Measurements from ENCODE around the gene C9orf50. TPM values are rescaled to one million over a fixed set of nuclear protein-coding genes. Genes with fewer than 3 reads are reported as not detected.
"Not testable (repeated sequence)": the region's sequence is repeated elsewhere in the genome, so short reads cannot be mapped to it uniquely, and the experiment has no call there.

C9orf50 gene
- total RNA-seq, 1 experiment from 2014 or later = not detected

DNA sequence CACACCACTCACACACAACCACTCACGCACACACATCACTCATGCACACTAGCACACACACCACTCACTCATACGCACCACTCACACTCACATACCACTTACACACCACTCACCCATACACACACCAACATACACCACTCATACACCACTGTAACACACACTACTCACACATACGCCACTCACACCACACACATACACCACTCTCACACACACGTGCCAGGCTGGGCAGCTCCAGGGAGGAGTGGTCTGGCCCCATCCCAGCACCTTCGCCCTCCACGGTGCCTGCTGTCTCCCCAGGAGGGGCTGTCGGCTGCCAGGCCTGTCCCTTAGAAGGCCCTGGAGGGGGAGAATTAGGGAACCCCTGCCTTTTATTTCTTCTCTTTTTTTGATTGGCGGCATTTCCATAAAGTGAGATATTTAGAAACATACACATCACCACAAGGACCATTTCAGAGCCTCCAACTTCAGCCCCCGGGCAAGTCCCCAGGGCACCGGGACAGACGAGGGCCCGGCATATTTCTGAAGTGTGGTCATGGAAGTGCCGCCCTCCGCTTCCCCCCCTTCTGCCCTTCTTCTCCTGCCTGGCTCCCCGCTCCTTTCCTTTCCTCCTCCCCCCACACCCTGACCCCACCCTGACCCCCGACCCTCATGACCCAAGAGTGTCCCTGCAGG lies 27.3 kb upstream of the C9orf50 start:
- peak; percentile 38 for DNase-seq (ENCODE audit: low read depth)

DNA sequence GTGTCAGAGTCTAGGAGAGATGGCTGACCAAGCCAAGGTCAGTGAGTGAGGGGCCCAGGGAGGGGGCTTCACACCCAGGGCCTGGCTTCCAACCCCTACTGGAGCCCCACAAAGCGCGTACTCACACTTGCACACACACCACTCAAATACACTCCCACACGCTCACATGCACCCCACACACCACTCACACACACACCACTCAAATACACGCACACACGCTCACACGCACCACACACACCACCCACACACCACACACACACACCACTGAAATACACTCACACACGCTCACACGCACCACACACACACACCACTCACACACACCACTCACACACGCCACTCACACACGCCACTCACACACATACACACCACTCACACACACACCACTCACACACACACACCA lies 26.7 kb upstream of the C9orf50 start:
- DNase-seq (ENCODE audit: low read depth) = no peak

DNA sequence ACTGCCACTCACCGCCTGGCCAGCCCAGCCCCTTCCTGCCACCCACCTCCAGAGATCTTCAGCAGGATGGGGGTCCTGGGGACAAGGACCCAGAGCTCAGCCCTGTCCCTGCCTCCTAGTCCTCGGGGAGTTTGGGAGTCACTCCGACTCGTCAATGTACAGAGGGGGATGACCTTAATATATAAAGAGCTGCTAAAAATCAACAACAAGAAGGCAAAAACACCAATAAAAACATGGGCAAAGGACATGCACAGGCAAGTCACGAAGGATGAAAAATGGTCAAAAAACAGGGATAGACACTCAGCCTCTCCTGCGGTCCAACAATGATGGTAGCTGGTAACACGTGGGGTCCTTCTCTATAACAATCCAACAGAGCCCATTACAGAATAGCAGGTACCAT lies 25.8 kb upstream of the C9orf50 start:
- no peak for DNase-seq (ENCODE audit: low read depth)

DNA sequence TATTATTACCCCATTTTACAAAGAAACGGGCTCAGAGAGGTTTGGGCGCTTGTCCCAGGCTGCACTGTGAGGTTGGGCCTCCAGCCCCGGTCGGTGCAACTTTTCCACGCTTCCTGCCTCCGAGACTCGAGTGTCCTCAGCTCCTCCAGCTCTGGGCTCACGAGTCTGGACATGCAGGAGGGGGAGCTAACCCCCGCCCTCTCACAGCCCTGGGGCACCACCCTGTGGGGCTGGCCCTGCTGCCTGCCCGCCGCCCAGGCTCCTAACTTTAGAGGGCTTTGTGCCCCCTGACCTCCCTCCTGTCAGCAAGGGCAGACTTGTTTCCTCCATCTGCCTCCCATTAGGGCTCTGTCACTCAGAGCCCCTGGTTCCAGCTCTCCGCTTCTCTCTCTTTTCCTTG lies 25.4 kb upstream of the C9orf50 start:
- no peak for DNase-seq (ENCODE audit: low read depth)

DNA sequence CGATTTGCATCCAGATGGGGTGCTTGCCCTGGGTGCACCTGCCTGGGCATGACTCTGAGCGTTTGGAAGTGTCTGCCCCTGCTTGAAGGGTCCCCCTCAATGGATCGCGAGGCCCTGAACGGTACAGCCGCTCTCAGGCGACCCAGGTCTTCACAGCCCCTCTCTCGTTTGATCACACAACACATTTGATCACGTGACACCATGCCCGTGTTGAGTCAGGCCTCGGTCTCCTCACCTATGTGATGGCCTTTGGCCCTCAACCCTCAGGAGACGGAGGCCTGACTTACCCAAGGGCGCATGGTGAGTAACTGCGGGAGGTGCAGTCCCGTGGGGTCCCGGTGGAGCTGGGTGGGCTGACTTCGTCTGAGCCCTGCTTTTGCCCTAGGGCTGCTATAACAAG lies 24.0 kb upstream of the C9orf50 start:
- no peak for DNase-seq (ENCODE audit: low read depth)

DNA sequence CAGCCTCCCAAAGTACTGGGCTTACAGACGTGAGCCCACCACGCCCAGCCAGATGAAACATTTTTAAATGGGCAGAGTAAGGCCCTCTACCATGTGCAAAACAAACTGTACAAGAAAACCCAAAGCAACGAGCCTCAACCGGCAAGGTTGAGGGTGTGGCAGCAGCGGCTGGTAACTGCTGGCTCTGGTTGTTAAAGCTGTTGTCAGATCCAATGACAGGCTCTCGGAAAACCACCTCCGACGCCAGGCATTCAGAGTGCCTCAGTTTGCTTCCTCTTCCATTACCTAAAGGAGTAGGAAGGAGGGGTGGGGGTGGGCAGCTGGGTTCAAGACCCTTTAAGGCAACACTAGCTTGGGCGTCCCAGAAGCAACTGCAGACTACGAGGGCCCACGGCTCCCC lies 23.5 kb upstream of the C9orf50 start:
- no peak for DNase-seq (ENCODE audit: low read depth)

DNA sequence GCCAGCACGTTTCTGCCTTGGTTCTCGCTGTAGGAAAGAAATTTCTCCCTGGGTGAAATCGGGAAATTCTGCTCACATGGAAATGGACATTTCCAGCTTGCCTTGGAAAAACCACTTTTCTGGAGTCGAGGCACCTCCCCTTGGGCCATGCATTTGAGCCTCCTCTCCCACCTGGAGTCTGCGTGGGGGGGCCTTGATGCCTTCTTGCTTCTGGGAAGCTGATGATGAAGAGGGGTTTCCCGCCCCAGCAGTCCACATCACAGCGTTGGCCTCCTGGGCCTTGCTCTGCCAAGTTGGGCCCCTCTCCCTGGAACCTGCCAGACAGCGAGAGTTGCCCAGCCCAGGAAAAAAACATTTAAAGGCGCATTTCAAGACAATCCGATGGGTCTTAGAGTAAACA lies 22.8 kb upstream of the C9orf50 start:
- DNase-seq (ENCODE audit: low read depth) = no peak

DNA sequence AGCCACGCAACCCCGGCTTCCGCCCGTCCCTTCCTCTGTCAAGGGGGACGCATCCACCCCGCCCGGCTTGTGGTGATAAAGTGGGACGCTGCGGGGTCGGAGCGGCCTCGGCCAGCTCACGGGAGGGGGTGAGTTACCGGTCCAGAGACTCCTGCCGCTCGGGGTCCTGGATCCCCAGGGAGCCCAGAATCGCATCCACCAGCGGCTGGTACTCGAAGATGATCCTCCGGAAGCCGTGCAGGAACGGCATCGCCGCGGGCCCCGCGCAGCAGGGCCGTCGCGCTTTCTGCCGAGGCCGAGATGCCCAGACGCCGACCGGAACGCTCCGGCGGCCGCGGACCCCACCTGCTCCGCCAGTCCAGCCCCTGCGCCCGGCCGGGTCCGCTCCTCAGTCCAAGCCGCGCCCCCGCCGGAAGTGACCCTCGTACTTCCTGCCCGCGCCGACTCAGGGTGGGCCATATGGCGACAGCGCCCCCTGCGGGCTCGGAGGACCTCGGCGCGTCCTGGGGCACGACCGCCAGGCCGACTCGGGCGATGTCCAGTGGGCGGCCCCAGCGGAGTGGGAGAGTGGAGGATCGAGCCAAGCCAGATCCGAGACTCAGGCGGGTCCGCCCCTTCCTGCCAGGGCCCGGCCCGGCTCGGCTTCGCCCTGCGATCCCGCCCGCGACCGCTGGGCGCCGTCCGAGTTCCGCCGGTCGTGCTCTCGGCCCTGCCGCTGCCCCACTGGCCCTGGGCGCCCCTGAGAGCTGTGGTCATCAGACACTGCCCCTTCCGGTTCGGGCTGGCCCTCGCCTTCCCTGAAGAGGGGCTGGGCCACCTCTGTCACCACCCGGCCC lies 21.1 kb upstream of the C9orf50 start, which contains the start of gene ASB6:
TSS of gene ASB6 (minus strand) at position 402 of the 836 bp plus-strand sequence. CDS start at position 250, 152 bp downstream.
- DNase-seq (ENCODE audit: low read depth) = peak; percentile 95

DNA sequence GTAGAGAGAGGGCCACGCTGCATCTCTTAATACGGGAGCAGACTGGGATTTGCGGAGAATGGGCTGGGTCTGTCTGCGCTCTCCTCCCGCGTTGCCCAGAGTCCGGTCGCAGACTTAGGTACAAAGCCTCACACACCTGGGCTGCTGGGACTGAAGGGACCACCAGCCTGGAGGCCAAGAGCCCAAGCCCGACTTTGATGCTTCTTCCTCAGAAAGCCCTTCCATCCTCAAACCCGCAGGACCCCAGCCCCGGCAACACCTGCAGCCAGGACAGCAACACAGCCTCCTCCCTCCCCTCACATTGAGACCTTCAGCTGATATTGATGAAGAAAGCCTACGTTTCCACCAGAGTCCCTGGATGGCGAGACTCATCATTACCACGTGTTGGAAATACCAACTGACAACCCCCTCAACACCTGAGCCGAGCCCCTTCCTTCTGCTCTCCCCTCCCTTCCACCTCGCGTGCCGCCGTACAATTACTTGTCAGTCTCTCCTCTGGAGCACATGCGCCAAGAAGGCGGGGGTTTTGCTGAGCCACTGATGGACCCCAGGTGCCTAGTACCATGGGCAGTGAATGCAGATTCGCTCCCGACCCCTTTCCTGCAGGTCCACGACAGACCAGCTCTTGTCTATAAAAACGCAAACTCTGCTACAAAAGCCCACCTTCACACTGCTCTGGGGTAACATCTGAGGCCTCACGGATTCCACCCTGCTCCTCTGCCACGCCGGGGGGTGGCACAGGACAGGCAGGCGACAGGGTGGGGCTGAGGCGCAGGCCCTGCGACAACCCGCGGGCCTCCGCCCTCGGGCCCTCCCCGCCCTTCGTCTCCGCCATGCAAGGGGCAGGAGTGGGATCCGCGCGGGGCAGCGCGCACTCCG lies 20.2 kb upstream of the C9orf50 start:
- no peak for DNase-seq (ENCODE audit: low read depth)

DNA sequence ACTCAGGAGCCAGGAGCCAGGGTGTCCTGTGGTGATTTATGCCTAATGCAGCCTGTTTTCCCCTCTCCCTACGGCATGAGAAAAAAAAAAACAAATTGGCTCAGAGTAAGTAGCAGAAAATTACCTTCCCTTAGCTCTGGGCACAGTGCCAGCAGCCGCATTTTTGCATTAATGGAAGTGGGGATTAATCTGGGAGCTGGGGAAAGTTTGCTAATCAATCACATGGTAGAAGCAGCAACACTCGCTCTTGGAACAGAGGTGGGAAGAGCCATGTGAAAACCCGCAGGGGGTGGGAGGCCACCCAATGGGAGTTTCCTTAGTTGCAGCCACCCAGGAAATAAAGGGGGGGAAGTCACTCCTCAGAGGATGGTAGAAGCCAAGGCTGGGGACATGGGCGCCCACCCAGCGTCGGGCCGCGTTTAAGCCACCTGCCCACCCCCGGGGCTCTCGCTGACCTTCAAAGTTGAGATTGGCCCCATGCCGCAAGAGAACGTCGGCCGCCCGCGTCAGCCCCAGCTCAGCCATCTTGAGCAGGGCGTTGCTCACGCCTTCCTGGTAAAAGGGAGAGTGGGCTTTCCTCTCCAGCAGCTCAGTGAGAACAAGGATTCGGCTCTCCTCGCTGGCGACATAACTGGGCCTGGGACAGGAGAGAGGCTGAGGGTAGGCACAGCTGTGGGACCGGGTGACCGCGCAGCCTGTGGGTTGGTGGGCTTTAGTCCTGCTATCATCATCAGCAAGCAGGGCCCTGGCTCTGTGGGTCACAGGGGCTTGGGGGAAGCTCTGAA lies 19.4 kb upstream of the C9orf50 start:
- peak; percentile 62 for DNase-seq (ENCODE audit: low read depth)

DNA sequence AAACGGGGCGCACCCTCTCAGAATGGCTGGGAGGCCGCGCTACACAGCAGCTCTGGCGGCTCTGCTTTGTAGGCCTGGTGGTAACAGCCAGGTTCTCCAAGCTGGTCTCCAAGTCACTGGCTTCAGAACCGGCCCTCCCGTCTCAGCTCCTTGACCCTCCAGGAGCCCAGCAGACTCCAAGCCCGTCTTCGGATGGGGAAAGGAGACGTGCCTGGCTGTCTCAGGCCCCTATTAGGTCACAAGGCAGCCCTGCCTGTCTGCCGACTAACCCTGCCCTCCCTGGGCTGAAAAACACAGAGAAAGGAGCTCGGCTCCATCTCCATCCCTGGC lies 18.8 kb upstream of the C9orf50 start:
- no peak for DNase-seq (ENCODE audit: low read depth)

DNA sequence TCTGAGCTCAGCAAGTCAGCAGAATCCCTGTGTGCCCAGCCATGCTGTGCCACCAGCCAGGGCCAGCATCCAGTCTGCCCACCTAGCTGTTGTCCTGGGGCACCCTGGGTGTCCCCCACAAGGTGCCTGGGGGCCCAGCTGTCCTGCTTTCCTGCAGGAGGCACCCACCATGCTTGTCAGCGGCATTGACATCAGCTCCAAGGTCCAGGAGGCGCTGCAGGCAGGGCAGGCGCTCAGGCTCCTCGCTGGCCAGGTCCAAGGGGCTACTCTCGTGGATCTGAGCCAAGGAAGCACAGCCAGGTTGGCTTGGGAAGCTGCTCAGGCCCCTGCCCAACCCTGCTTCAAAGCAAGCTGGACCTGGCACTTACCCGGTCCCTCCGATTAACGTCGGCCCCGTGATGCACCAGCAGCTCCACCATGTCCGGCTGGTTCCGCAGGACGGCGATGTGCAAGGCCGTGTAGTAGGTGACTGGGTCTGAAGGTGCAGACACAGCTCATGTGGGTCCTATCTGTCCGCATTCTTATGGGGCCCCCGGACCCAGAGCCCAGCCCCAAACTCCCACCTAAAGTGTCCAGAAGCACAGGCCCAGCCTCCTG lies 18.2 kb upstream of the C9orf50 start:
- no peak for DNase-seq (ENCODE audit: low read depth)

DNA sequence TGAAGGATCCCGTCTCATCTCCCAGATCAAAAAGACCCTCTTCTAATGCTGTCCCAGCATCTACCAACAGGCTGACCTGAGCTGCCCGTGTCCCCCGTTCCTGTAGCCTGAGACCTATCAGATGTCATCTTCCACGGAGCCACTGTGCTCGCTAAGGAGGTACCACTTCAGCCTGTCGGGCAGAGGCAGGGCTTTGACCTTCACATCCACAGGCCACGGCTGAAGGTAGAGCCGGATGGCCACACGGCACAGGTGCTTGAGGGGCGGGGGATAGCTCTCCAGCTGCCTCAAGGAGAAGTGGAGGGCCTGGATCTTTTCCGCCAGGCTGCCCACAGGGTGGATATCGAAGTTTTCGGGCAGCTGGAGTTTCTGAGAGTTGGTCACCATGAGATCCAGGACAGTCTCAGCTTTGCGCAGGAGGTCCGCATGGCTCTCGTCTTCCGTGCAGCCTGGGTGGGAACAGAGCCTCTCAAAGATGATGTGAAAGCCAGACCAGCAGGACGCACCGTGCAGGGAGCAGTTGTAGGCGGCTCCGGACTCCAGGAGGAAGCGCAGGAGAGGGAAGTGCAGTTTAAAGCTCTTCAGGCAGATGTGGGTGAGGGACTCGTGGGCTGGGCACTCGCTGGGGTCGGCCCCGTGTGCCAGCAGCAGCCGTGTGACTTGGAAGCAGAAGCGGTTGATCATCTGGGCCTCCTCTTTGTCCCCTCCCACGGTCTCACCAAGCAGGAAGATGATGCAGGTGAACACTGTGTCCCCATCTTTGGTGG lies 17.0 kb upstream of the C9orf50 start:
- no peak for DNase-seq (ENCODE audit: low read depth)

DNA sequence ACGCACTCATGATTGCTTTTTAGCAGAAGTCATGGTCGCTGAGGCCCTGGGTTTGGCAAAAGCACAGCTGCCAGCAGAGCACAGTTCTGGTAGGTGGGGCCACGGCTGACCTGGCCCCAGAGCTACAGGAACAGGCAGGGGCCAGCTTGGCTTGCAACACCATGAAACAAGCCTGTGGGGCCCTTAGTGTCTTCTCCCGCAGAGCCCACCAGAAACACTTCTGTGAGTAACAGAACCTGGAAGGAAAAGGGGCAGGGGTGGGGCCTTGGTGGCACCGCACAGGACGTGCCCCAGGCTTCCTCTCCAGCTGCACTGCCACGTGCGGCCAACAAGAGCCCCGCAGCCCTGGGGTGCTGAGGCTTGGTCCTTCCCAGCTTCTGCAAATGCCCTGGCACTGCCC lies 16.2 kb upstream of the C9orf50 start:
- no peak for DNase-seq (ENCODE audit: low read depth)

DNA sequence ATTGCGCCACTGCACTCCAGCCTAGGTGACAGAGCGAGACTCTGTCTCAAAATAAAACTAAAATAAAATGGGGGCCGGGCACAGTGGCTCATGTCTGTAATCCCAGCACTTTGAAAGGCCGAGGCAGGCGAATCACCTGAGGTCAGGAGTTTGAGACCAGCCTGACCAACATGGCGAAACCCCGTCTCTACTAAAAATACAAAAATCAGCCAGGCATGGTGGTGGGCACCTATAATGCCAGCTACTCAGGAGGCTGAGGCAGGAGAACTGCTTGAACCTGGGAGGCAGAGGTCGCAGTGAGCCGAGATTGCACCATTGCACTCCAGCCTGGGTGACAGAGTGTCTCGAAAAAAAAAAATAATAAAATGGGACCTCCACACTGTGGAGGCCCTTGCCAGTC lies 15.4 kb upstream of the C9orf50 start:
- DNase-seq (ENCODE audit: low read depth) = not testable (repeated sequence)

DNA sequence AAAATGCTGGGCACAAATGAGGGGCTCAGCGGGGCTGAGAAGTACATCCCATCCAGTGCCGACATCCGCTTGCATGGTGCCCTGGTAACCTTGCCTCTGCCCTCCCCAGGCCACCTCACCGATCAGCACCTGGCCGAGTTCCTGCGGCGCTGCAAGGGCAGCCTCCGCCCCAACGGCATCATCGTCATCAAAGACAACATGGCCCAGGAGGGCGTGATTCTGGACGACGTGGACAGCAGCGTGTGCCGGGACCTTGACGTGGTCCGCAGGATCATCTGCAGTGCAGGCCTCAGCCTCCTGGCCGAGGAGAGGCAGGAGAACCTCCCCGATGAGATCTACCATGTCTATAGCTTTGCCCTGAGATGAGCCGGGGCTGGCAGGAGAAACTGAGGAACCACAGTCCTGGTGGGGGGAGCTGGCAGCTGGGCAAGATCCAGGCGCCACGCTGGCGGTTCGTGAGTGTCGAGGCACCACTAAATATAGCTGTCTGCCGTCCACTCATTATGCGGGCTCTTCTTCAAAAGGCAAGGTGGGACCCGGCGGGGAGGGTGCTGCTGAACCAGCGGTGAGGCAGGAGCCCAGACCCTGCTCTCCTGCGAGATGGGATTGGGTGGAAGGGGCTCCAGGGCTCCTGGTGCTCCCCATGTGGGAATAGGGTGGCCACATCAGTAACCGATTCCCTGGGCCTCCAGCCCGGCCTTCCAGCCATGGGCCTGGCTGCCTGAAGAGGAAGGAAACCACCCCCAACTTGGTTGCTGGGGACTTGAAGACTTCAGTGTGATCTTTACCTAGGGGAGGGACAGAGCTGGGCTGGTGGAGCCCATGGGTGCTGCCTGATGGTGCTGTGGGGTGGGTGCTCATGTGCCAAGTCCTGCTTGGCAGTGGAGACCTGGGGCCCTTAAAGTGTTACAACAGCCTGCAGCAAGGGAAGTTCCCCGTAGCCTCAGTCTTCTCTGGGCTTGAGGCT lies 14.5 kb upstream of the C9orf50 start:
- DNase-seq (ENCODE audit: low read depth) = no peak

DNA sequence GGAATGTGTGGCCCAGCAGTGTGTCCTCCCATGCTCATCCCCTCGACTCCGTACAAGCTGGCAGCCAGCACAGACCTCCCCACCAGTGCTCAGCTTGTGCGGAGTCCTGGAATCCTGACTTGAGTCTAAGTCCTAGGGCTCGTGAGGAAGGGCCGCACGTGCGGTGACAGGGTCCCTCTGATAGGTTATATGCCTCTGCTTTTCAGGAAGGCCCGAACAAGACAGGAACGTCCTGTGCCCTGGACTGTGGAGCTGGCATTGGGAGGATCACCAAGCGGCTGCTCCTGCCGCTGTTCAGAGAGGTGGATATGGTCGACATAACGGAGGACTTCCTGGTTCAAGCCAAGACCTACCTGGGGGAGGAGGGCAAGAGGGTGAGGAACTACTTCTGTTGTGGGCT lies 12.9 kb upstream of the C9orf50 start:
- DNase-seq (ENCODE audit: low read depth) = no peak

DNA sequence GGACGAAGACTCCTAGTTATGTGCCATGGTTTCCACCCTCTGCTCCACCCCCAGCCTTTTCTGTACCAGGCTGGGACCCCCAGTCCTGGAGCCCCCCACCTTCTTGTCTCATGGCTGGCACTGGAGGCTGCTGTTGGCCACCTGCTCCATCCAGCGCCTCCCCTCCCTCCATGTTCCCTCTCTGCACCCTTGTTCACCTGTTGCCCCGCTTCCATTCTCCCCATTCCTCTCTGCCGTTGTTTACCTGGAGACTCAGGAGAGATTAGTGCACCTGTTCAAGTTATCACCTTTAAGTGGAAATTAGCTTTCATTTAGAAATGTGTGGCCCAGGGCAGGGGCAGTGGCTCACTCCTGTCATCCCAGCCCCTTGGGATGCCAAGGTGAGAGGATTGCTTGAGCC lies 12.3 kb upstream of the C9orf50 start:
- no peak for DNase-seq (ENCODE audit: low read depth)

DNA sequence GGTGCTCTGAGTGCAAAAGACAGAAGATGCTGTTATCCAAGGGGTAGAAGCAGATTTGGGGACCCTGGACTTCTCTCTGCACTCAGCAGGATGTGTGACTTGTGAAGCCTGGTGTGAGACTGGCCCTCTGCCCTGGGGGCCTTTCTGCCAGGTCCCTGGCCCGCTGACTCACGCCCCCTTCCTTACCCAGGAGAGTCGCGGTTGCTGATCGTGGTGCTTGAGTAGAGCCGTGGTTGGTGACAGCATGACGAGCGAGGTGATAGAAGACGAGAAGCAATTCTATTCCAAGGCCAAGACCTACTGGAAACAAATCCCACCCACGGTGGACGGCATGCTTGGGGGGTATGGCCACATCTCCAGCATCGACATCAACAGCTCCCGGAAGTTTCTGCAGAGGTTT lies 11.6 kb upstream of the C9orf50 start:
- peak; percentile 69 for DNase-seq (ENCODE audit: low read depth)
